ENCODE results near the gene SLITRK2.

The SLITRK2 gene, protein sequence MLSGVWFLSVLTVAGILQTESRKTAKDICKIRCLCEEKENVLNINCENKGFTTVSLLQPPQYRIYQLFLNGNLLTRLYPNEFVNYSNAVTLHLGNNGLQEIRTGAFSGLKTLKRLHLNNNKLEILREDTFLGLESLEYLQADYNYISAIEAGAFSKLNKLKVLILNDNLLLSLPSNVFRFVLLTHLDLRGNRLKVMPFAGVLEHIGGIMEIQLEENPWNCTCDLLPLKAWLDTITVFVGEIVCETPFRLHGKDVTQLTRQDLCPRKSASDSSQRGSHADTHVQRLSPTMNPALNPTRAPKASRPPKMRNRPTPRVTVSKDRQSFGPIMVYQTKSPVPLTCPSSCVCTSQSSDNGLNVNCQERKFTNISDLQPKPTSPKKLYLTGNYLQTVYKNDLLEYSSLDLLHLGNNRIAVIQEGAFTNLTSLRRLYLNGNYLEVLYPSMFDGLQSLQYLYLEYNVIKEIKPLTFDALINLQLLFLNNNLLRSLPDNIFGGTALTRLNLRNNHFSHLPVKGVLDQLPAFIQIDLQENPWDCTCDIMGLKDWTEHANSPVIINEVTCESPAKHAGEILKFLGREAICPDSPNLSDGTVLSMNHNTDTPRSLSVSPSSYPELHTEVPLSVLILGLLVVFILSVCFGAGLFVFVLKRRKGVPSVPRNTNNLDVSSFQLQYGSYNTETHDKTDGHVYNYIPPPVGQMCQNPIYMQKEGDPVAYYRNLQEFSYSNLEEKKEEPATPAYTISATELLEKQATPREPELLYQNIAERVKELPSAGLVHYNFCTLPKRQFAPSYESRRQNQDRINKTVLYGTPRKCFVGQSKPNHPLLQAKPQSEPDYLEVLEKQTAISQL

GRCh38 chrX:145817331-145818185 is at the start of gene SLITRK2:
TSS of gene SLITRK2 (plus strand) at chrX:145817829. CDS start at chrX:145822426, 4,597 bp downstream.
- peak; percentile 62 for DNase-seq (ENCODE audit: low spot score)

DNA sequence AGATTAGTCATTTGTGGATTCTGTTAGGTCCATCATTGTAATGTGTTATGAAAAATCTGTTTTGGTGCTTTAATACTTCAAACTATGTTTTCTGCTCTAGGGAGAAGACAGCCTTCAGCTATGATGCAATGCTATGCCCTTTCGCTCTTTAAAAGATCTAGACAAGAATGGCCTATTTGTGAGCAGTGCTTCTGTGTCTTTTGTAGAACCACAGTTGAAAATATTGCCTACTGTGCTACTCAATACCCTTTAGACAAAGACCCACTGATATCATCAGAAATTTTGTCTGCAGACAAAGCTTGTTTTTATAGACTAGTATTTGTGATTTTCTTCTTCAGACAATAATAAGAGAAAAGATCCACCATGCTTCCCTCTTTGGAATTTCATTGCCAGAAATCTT is 44.6 kb upstream of the SLITRK2 start:
- peak; percentile 15 for DNase-seq (ENCODE audit: low spot score)

DNA sequence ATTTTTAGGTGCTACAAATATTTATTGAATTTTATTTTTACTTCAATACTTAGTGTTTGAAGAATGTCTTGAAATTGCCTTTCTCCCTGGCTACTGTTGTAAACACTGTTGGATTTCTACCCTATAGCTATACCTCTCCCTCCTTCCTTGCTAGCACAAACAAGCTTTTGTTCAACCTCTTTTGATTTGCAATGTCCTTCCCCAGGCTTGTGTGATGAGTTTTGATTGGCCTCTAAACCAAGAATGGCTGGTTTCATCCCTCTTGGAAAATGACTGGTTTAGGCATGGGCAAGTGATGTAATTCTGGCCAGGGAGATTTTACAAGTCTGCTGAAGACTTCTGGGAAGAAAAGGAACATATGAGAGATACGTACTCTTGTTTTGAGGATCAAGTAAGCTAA is 25.3 kb upstream of the SLITRK2 start:
- peak; percentile 1 for DNase-seq (ENCODE audit: low spot score)

GRCh38 chrX:145803508-145803907 is 14.1 kb upstream of the SLITRK2 start:
- no peak for DNase-seq (ENCODE audit: low spot score)

GRCh38 chrX:145813081-145813480 is 4.5 kb upstream of the SLITRK2 start:
- DNase-seq (ENCODE audit: low spot score), result no peak

DNA sequence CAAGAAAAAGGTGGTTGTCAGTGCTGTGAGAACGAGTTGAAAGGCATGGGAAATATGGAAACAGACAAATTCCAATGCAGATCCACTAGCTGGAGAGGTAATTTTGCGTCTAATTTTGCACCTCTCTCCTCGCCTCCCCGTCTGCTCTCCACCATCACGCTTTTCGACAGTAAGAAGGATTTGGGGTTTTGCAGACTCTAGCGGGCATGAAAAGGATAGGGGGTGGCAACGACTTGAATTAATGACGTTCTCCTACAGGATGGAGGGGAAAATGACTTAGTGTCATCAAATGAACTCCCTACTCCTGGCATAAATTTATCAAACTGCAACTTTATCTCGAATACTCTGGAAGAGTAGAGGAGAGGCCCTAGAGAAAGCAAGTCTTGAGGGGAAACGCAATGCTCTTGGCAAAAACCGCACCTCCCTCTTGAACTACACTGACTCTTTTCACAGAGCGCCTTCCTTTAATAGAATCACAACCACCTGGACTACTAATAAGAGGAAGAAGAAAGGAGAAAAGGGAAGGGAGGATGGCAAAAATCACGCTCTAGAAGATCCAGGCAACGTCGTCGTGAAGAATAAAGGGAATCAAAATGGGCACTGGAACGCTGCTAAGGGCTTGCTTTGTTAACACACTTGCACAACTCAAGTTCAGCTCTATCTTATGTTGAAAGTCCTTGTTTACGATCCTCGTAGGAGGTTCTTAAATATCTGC is 871 bp upstream of the SLITRK2 start:
- peak; percentile 33 for DNase-seq (ENCODE audit: low spot score)

DNA sequence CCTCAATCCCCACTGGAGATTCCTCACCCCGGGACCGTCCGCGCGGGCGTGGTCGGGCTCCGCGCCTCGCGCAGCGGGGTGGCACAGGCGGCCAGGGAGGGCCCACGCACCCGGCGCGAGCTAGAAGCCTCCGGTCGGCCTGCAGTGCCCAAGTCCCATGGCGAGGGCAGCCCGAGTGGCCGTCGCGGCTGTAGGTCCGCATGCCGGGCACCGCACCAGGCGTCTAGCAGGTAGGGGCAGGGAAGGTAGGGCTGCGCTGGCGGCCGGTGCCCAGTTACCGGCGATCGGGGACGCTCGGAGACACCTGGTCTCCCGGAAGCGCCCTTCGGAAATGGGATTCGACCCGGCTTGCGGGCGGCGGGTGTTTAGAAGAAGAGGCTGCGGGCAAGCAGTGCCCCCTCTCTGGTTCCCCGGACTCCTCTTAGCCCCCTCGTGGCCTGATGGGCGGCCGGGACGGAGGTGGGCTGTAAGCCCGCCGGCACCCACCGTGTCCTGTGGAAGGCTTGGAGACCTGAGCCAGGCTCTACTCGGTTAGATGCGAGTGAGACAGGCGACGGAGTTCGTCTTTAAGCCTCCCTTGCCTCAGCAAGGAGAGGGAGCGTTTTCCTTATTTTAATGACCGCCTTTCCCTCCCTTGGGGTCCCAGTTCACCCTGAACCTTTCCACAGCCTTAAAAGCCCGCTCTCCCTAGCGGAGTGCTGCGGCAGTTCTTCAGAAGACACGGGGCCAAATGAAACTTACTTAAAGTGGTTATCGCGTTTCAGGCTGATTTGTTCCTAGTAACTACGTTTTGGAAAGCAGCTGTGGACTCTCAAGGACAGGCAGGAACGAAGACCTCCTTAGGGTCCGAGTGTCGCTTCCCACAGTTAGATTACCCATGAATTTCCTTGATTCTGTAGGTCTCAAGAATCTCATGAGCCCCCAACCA is 821 bp downstream of the SLITRK2 start:
- peak; percentile 6 for DNase-seq (ENCODE audit: low spot score)

GRCh38 chrX:145820825-145821224 is 3.2 kb downstream of the SLITRK2 start:
- DNase-seq (ENCODE audit: low spot score), result peak; percentile 23

DNA sequence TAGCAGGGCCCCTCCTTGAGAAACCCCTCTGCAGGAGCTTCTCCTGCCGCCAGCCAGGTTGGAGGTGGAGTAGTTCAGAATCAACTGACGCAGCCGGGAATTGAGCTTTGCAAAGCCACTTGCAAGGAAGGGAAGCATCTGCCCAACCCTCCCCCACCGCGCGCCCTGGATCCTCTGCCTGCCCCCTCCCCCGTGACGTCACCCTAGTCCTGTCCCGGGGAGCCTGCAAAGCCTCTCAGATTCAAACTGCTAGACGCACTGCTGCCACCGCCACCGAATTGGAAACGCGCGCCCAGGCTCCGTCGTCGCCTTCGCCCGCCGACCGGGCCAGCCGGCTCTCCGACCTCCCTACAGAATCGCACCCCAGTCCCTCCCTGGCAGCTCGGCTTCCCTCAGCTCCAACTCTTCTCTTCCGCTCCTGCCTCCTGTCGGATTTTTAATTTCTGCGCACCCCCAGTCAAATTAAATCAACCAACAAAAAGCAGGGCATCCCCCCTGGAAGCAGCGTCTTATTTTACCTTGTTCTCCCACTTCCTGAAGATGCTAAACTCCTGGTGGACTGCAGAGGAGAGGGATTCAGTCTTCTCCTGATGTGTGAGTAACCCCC is 3.8 kb downstream of the SLITRK2 start:
- DNase-seq (ENCODE audit: low spot score), result peak; percentile 68

DNA sequence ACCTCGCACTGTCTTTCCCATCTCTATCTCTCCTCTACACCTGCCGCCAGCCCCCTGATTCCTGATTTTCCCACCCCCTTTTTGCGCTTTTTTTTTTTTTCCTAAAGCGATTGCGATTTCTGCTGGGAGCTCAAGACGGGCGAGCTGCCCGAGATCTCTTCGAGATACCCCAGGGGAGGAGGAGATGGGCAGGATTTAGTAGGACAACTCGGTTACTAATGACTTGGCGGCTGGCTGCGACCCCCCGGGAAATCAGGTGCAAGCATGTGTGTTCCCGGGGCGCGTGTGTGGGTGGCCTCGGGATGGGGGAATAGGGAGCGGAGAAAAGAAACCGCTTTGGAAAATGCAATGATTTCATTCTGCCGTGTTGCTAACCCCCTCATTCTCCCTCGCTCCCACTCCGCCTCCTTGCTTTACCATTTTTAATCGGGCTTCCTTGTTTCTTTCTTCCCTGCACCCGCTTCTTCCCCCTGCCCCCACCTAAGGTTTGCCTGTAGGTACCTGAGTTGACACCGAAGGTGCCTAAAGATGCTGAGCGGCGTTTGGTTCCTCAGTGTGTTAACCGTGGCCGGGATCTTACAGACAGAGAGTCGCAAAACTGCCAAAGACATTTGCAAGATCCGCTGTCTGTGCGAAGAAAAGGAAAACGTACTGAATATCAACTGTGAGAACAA is 4.4 kb downstream of the SLITRK2 start:
- peak; percentile 8 for DNase-seq (ENCODE audit: low spot score)

GRCh38 chrX:145823132-145823531 is 5.5 kb downstream of the SLITRK2 start:
- DNase-seq (ENCODE audit: low spot score), result no peak

- DNase-seq (ENCODE audit: low spot score), result peak; percentile 81
Observed at GRCh38 chrX:145825896-145826295, 8.3 kb downstream of the SLITRK2 start.

DNA sequence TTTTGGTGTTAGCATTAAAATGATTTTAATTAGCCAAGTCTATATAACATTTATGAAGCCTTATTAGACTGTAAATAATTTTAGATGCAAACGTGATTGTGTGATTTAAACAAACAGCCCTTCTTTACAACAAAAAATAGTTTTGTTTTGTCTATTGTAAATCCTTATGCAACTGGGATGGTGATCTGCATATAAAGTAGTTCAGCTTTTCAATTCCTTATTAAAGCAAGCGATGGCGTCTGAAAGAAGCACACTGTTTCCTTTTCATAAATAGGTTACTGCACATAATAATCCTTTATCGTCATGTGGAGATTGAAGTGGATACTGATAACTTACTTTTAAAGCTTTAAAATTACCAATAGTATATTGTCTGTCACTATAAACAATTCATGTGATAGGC is 8.8 kb downstream of the SLITRK2 start:
- DNase-seq (ENCODE audit: low spot score), result peak; percentile 65

DNA sequence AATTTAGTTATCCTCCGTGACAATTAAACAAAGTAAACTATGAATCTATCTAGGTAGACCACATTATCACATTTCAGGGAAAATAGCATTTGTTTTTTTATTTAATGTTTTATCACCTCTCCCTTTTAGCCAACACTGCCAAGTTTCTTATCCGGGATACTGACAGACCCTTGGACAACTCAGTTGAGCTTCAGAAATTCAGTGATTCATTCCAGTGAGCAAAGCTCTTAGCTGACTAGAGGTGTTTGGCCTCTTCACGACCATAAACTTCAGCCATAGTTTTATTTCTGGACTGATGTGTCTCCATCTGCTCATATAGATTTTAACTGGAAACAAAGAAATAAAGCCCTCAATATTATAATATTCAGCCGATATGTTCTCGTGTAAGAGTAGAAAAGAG is 15.2 kb downstream of the SLITRK2 start:
- DNase-seq (ENCODE audit: low spot score), result no peak

DNA sequence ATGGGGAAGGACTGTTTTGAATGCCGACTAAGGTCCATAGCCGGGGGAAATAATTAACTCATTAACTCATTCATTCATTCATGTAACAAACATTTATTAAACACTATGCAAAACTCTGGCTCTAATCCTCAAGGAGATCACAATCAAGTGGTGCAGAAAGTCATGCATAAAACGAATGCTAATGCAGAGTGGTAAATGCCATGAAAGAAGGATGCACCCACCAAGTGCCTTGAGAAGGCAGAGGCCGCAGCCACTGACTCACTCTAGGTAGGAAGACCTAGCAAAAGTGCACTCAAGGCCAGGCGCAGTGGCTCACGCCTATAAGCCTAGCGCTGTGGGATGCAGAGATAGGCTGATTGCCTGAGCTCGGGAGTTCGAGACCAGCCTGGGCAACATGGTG is 22.9 kb downstream of the SLITRK2 start:
- no peak for DNase-seq (ENCODE audit: low spot score)

GRCh38 chrX:145843146-145843904 is 25.7 kb downstream of the SLITRK2 start:
- DNase-seq (ENCODE audit: low spot score), result peak; percentile 78

DNA sequence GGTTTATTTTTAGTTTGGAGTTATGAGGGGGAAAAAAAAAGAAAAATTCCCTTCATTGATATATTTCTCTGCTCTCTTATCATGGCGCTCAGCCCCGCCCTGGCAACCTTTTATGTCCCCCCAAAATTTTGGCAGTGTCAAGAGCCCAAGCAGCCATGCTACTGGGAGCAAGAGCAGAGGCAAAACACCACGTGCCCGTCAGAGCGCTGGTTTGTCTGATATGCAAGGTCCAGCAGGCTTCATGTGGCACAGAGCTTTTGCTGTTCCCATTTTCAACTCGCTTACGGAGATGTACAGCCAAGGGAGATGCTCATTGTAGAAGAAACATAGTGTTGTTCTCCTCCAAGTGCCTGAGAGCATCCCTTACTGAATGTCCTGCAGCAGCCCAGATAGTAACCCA is 27.3 kb downstream of the SLITRK2 start:
- peak; percentile 41 for DNase-seq (ENCODE audit: low spot score)

DNA sequence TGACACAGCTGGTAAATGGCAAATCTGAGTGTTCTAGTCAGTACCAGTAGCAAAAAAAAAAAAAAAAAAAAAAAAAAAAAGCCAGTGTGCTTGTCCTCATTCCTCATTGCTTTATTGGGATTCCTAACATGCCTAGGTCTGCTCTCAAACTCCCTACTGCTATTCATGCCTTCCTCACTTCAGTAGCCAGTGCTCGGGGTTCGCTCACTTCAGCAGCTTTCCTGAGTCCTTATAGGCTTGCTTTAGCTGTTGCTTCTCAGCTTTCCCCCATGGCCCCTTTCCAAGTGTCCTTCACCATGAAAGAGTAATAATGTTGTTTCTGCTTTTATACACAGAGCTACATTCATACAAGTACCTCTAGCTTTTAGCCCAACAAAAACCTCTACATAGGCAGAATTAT is 30.8 kb downstream of the SLITRK2 start:
- no peak for DNase-seq (ENCODE audit: low spot score)

DNA sequence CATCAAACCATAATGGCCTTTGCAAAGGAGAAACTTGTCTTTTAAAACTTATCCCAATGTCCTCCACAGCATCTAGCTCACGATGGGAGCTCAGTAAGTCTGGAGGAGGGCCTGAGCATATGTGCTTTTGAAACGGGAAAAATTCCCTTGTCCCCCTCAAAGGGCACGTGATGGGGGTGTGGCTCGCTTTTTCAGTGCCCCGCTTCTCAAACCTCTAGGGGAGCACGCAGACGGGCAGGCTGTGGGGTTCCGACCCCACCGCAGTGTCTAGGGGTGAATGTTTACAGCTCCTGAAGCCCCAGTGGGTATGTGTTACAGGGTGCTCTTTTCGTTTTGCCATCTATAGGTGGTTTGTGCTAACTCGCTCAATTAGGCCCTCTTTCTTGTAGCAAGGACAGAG is 31.2 kb downstream of the SLITRK2 start:
- DNase-seq (ENCODE audit: low spot score), result no peak

Data from pons (tissue), 1 donor.